Hippocampal formation (tissue), 2 donors: ENCODE measurements around the gene UBE2D2.
"Not testable (repeated sequence)": the region's sequence is repeated elsewhere in the genome, so short reads cannot be mapped to it uniquely, and the experiment has no call there.

Source experiments
- DNase-seq, 2 donors: peaks; one replicate each; lab custom pipeline; 2025; lab: John Stamatoyannopoulos, UW

The UBE2D2 gene

GRCh38 chr5:139549162-139549894, 11.8 kb upstream of the UBE2D2 start:
- no peak for DNase-seq

- DNase-seq: not testable (repeated sequence)
Measured at GRCh38 chr5:139550051-139550872, 10.9 kb upstream of the UBE2D2 start.

- DNase-seq: no peak
Measured at GRCh38 chr5:139551191-139551889, 9.8 kb upstream of the UBE2D2 start.

- no peak for DNase-seq
Measured at GRCh38 chr5:139552893-139553575, 8.1 kb upstream of the UBE2D2 start.

GRCh38 chr5:139554264-139554663, 6.9 kb upstream of the UBE2D2 start:
- no peak for DNase-seq

GRCh38 chr5:139557811-139558210, 3.3 kb upstream of the UBE2D2 start:
- no peak for DNase-seq

GRCh38 chr5:139561655-139562451, 714 bp downstream of the UBE2D2 start:
- DNase-seq: peak in 1 of 2 donors; percentile 55

GRCh38 chr5:139562847-139563246, 1.7 kb downstream of the UBE2D2 start:
- no peak for DNase-seq

GRCh38 chr5:139565411-139566305, 4.5 kb downstream of the UBE2D2 start:
- no peak for DNase-seq

- no peak for DNase-seq
Measured at GRCh38 chr5:139566611-139567010, 5.5 kb downstream of the UBE2D2 start.

GRCh38 chr5:139569270-139569955, 8.3 kb downstream of the UBE2D2 start:
- no peak for DNase-seq

- no peak for DNase-seq
Measured at GRCh38 chr5:139571543-139571942, 10.4 kb downstream of the UBE2D2 start.

- DNase-seq: no peak
Measured at GRCh38 chr5:139571966-139572365, 10.8 kb downstream of the UBE2D2 start.

GRCh38 chr5:139574641-139575312, 13.6 kb downstream of the UBE2D2 start:
- peak in 1 of 2 donors; percentile 6 for DNase-seq

- DNase-seq: no peak
Measured at GRCh38 chr5:139575313-139575646, 14.1 kb downstream of the UBE2D2 start.

- no peak for DNase-seq
Measured at GRCh38 chr5:139575751-139576150, 14.6 kb downstream of the UBE2D2 start.

GRCh38 chr5:139577689-139578290, 16.7 kb downstream of the UBE2D2 start:
- DNase-seq: no peak

- no peak for DNase-seq
Measured at GRCh38 chr5:139578325-139578724, 17.2 kb downstream of the UBE2D2 start.

- not testable (repeated sequence) for DNase-seq
Measured at GRCh38 chr5:139582181-139582580, 21.0 kb downstream of the UBE2D2 start.
